Measurements from ENCODE around the gene PLCB4.
A peak's percentile ranks its signal among the peaks of the same experiment; 100 is the strongest.

The PLCB4 gene

DNA sequence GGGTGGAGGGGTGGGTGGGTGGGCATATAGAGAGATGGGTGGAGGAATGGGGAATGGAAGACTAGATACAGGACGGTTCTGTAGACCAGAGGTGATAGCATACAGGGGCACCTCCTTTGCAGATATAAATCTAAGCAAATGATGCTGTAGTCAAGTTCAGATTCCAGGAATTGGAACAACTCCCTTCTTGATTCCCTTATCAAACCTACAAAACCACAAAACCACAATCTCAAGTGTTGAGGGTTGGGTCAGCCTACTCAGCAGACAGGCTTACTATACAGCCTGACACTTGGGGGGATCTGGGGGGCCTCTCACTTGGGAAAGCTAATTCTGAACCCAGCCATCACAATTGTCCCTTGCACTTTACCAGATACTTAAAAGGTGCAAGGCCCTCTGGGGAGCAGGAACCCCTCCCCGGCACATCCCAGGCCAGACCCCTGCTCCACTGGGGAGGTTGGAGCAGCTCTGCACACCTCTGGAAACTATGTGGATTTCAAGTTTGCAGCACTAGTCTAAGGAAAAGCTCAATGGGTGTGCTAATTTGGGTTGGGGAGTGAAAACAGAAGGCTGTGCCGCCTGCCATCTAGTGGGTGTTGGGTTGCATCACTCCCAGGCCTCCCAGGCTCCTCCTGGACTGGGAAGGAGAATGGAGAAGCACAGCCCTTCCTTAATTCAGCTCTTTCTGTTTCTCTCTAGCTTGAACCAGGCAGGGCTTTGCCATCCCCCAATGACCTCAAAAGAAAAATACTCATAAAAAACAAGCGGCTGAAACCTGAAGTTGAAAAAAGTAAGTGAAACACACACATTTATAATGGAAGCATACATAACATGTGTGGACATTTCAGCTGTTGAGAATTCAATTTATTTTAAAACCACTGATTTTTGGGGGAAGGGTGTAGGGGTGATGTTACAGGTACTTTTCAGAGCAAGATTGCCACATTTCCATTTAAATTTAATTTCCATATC is 324.3 kb downstream of the PLCB4 start:
- no peak for DNase-seq (ENCODE audit: low read depth in 2 of 3, low spot score in 1 of 3)

DNA sequence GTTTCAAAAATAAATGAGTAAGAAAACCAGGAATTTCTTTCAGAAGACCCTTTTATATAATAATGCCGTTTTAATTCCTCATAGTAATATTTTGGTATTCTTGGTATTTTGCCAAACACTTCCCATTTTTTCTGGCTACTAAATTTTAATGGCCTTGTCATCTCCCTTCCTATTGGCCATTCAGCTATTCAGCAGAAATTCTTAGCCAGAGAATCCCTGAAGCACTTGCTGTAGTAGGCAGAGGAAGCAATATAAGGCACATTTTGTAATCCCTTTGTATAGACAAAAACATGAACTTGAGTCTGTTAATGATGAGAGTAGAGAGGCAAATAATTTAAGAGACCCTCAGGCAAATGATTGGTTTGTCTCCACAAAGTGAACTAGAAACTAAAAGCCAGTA is 327.1 kb downstream of the PLCB4 start:
- no peak for DNase-seq (ENCODE audit: low read depth in 2 of 3, low spot score in 1 of 3)

DNA sequence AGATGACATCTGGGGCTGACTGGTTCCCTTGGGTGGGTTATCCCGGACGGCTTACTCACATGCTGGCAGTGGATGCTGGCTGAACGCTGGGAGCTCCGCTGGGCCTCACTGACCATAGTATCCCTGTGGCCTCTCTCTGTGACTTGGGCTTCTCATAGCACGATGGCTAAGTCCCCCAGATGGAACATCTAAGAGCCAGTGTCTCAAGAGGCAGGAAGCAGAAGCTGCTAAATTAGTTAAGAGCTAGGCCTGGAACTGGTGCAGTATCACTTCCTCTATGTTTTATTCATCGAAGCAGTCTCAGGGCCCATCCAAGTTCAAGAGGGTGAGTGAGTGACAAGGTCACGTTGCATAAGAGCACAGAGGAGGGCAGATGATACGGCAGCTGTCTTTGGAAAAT is 329.0 kb downstream of the PLCB4 start:
- no peak for DNase-seq (ENCODE audit: low read depth in 2 of 3, low spot score in 1 of 3)

DNA sequence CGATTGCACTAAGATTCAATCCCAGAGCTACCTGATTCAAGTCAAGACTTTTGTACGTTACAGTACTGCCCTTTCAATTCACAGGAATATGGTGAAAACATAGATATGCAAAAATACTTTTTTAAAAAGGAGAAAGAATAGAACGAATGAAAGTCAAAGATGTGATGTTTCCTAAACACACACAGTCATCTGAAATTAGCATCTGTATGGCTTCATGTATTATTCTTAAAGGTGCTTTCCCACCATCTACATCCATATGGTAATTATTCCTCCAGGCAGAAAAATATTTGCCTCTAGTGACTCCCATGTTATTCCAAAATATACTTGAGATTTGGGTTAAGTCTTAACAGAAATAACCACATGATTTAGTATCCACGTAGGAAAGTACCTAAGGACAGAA is 330.0 kb downstream of the PLCB4 start:
- DNase-seq (ENCODE audit: low read depth in 2 of 3, low spot score in 1 of 3), result no peak

DNA sequence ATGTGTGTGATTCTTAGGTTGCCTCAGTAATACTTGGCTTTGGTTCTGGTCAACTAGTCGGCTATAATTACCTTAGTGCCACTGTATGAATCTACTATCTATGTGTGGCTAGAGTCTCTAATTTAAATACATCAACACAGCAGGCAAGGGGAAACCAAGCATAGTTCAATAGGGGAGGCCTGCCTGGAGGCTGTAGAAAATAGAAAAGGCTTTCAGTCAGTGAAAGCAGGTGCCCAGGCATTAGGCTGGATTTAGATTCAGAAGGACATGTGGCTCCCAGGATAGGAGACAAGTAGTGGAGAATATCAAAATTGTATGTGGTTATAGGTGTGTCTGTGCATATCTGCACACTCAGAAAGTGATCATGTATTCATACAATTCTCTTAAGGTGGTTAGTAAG is 330.4 kb downstream of the PLCB4 start:
- DNase-seq (ENCODE audit: low read depth in 2 of 3, low spot score in 1 of 3), result no peak

DNA sequence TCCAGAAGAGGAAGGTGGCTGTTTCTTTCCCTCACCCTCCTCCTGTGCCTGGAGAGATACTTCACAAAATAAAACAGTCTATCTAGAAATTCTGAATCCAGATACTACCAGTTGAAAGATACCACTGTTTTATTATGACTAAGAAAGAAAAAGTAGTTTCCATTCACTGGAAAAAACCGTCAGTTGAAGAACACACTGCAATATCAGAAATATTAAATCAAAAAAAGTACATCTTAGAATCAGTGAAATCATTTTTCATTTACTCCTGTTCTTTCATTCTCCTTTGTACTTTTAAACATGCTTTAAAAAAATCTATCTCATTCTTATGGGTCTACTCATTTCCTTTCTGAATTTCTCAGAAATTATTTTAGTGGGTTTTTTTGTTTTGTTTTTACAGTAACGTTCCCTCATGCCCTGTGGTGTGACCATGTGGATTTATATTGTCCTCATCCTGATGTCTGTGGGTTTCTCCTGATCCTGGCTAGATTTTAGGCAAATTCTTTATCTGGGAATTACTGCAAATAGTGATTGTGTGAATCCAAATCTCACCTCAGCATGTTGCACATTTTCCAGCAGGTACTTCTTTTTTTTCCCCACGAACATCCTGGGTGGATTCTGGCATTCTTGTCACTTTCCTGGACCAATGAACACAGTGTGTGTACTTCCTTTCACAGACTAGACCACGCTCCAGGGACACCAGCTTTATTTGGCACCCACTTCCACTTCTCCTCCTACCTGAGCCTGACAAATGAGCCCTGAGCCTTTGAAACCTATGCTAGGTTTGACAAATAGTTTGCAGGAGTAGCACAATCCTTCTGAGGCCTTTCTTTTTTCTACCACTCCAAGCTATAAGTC is 331.5 kb downstream of the PLCB4 start:
- DNase-seq (ENCODE audit: low read depth in 2 of 3, low spot score in 1 of 3), result no peak

DNA sequence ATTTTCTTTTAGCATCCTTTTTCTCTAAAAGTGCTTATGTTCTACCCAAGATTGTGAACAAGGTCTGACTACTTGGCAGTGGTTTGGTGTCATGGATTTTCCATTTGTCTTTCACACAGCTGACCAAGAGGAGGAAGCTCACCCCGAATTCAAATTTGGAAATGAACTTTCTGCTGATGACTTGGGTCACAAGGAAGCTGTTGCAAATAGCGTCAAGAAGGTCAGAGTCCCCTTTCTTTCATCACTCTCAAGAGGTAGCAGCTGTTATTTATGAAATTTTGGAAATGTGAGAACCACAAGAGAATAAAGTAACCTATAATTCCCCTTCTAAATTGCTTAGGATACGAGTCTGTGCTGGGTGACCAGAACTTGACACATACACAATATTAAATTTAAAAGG is 332.5 kb downstream of the PLCB4 start:
- DNase-seq (ENCODE audit: low read depth in 2 of 3, low spot score in 1 of 3), result no peak

DNA sequence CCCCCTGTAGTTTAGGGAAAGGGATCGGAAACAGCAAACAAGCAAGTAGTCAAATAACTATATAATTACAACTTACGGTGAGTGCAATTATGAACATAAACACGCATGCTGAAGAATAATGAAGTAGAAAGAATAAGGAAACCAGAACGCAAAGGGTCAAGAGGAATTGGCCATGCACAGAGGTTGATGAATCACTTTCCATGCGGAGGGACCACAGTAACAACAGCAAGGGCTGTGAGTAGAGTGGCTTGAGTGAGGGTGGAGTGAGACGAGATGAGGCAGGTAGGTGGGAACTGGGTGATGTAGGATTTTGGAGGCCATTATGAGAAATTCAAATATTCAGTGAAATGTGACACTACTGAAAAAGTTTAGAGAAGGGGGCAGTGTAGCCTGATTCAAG is 333.3 kb downstream of the PLCB4 start:
- no peak for DNase-seq (ENCODE audit: low read depth in 2 of 3, low spot score in 1 of 3)

DNA sequence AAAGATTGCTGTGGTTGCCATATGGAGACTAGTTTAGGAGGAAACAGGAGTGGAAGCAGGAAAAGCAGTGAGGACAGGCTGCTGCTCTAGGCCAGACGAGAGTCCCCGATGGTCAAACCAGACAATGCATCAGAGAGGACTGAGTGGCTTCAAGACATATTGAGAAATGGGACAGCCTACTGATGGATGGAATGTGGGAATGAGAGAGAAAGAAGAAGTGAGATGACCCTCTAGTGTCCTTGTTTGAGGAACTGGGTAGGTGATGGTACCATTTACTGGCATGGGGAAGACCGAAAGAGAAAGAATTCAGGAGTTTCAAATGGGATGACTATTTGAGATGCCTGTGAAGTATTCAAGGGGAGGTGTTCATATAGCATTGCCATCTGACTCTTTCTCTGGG is 333.7 kb downstream of the PLCB4 start:
- no peak for DNase-seq (ENCODE audit: low read depth in 2 of 3, low spot score in 1 of 3)

DNA sequence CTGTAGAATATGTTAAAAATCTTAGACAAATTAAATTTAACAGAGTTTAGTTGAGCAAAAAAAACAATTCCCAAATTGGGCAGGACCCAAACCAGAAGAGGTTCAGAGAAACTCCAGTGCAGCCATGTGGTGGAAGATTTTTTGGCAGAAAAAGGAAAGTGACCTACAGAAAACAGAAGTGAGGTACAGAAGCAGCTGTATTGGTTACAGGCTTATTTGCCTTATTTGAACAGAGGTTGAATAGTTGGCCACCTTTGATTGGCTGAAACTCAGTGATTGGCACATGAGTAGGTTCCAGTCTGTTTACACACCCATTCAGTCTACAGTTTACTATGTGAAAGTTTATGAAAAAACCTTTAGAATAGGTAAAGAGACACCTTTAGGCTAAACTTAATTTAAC is 334.6 kb downstream of the PLCB4 start:
- DNase-seq (ENCODE audit: low read depth in 2 of 3, low spot score in 1 of 3), result no peak

DNA sequence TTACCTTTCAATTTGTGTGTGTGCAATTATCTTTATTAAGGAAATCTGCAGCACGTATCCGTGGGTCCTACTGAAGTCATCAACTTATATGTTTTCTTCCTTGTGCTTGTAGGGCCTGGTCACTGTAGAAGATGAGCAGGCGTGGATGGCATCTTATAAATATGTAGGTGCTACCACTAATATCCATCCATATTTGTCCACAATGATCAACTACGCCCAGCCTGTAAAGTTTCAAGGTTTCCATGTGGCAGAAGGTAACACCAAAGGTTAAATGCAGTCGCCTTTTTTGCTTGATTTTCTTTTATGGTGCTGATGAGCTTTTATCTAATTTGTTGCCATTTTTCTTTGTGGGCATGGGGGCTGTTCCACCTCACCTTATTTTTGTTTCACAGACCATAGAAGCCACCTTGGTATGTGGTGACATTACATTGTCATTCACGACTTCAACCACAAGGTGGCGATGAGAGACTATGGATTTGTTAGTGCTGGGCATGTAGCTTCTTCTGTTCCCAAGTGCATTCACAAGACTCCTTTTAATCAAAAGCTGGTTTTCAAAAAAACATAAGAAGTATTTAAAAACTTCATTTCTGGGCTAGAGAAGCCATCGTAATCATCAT is 339.0 kb downstream of the PLCB4 start:
- peak; percentile 17 to 65 (median 30) for DNase-seq (ENCODE audit: low read depth in 2 of 3, low spot score in 1 of 3)

DNA sequence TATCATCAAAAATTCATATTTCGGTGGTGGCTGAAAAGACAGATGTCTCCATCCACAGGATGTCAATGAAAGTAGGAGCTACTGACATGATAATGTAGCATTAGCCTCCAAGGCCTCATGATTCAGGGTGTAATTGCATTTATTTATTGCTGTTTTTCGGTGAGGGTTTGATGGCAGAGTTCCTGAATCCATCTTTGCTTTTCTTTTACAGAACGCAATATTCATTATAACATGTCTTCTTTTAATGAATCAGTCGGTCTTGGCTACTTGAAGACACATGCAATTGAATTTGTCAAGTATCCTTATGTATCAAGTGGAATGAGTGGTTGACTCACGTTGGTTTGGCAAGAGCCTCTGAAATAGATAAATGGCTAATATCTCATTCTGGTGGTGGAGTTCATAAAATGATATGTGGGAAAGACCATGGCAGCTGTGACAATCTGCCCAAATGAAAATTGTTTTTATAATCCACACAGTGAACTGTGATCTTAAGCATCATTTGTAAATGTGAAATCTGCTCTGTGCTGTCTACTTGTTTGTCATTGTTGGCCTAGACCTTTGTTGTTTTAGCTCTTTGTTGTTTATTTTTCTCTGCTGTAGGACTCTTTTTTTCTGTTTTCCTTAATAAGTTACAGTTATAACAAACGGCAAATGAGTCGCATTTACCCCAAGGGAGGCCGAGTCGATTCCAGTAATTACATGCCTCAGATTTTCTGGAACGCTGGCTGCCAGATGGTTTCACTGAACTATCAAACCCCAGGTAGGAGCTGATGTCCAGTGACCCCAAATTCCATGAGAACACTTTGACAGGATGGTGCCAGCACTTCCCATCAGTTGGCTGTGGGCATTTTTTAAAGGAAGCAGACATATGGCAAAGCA is 339.8 kb downstream of the PLCB4 start:
- no peak for DNase-seq (ENCODE audit: low read depth in 2 of 3, low spot score in 1 of 3)

DNA sequence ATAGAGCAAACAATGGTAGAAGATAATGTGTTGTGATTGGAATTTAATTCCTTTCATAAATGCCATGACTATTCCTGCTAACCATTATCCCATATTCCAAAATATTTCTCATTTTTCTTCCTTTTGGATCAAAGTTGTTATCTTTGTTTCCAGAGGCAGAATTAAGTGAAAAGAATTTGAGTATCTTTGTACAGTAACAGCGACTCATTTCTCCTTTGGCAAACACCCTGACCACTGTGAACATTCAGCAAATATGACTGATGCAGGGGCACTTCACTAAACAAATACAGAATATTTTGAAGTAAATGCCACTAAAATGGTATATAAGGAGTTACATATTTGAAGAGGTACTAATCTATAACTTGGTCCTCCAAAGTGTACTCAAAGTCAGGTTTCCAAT is 340.5 kb downstream of the PLCB4 start:
- no peak for DNase-seq (ENCODE audit: low read depth in 2 of 3, low spot score in 1 of 3)

DNA sequence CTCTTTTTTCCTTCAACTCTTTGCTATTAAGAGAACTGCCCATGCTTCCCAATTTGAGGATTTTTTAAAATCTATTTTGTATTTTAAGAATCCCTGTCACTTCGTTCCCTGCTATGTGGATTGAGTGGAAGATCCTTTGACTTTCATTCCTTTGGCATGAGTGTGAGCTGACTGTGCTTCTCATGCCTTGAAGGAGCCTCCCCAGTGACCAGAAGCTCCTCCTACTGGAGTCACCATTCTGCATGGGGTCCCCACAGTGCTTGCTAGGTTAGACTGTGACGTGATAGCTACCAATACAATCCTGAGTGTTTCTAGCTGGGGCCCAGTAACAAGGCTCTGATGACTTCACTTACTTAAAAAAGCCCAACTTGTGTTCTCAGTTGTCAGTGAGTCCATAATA is 341.1 kb downstream of the PLCB4 start:
- DNase-seq (ENCODE audit: low read depth in 2 of 3, low spot score in 1 of 3), result no peak

DNA sequence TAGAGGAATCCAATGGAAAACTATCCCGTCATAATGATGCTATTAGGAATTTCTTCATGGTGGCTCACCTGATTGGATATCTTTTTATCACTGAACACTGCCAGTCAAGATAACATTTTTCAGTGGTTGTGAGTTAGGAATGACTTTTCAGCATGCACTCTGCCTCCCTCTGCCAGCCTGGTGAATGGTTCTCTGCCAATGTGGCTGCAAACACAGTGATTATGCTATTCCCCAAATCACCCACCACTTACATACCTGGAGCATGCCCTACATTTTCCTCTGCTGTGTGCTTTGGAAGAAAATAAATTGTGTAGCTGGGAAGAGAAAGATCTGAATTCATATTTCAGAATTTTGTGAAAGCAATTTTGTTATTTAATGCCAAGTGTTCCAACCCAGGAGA is 342.9 kb downstream of the PLCB4 start:
- DNase-seq (ENCODE audit: low read depth in 2 of 3, low spot score in 1 of 3), result no peak

DNA sequence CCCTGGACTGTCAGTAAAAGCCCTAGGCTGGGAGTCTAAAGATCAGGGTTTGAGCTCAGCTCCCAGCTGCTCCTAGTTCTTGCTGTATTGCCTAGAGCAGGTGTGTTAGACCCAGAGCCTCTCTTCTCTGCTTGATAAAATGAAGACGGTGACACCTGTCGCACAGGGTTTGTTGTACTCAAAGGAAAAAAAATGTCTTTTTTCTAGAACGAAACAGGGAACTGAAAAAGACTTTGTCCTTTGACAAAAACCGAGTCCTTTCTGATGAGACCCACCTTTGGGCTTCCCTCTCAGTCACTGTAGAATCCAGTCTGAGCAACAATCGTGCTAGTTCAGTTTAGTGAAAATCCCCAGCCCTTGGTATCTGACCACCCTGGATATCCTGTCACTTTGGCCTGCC is 343.4 kb downstream of the PLCB4 start:
- no peak for DNase-seq (ENCODE audit: low read depth in 2 of 3, low spot score in 1 of 3)

DNA sequence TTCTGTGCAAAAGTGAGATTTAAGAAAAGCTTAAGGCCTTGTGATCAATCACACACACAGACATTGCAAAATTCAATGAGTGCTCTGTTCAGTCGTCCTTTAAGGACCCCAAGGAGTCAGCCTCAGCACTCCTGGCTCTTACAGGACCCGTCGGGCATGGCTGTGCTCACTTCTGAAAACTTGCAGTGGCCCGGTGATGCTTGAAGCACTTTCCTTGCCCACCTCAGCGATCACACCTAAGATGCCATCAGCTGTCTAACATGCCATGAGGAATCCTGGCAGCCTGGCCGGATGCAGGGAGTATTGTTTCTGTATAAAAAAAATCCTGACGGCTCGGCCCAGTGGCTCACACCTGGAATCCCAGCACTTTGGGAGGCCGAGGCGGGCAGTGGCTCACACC is 344.1 kb downstream of the PLCB4 start:
- DNase-seq (ENCODE audit: low read depth in 2 of 3, low spot score in 1 of 3), result no peak

DNA sequence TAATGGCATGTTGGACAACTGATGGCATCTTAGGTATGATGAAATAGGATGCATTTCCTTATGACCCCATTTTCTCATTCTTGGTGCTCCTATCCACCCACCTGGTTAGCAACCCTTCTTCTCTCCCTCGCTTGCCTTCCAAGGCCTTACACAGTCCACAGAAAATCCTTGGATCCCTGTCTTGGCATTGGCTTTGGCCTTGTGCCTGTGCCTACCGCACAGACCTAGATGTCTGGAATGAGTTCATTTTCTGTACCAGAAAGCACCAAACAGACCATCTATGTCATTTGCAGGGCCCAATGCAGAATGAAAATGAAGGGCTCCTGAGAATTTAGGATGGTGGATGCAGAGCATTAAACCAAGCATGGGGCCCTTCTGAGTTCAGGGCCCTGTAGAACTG is 346.5 kb downstream of the PLCB4 start:
- DNase-seq (ENCODE audit: low read depth in 2 of 3, low spot score in 1 of 3), result no peak

DNA sequence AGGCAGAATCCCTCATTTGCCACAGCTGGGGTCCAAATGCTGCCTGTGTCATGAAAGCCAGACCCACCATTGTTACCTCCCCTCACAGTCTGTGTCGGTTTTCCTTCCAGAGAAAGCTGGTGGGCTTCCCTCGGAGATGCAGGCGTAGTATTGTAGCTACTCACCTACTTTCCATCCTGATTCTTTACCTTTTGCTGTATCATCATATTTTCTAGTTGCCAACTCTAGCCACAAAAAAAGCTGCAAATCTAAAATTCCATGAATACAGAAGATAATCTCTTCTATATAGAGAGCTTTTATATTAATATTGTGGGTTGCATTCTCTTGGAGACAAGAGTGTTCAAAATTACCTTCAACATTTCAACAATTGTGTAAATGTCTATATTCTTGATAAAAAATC is 347.5 kb downstream of the PLCB4 start:
- no peak for DNase-seq (ENCODE audit: low read depth in 2 of 3, low spot score in 1 of 3)

DNA sequence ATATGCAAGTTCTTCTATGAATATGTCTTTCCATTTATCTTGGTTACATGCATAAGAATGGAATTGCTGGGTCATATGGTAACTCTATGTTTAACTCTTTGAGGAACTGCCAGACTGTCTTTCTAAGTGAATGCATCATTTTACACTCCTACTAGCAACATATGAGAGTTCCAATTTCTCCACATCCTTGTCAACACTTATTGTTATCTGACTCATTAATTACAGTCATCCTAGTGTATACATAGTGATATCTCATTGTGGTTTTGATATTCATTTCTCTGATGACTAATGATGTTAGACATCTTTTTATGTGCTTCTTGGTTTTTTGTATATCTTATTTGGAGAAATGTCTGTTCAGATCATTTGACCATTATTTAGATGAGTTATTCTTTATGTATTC is 348.8 kb downstream of the PLCB4 start:
- DNase-seq (ENCODE audit: low read depth in 2 of 3, low spot score in 1 of 3), result no peak
